Measurements from ENCODE around the gene HSPB8.

Gene HSPB8

DNA sequence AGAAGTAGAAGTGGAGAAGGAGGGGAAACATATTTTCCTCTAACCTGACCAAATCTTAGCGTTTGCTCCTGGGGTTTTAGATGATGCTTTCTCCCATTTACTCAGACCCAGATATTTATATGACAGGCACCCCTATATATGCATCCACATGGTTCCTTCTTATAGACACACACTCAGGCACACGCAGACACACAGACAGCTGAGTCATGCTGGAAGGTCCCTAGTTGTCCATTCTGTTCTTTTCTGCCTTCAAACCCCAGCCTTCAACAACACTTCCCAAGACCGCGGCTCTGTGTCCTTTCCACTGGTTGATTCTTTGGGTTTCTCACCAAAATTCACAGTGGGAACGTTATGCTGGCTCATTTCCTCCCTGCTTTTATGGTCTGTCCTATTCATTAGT is 52.1 kb downstream of the HSPB8 start:
- TF ChIP-seq CTCF (IDR thresholded peaks at IDR 0.05) = no peak
- no peak for DNase-seq (ENCODE audit: low spot score)
- Histone ChIP-seq H3K4me3 (no peak overlapping the region), H3K27ac (no peak overlapping the region)

GRCh38 chr12:119231774-119232173 is 53.0 kb downstream of the HSPB8 start:
- no peak overlapping the region for H3K4me3 ChIP-seq
- no peak for TF ChIP-seq CTCF (IDR thresholded peaks at IDR 0.05)
- DNase-seq (ENCODE audit: low spot score) = no peak
- no peak overlapping the region for H3K27ac ChIP-seq

- H3K27ac ChIP-seq = no peak overlapping the region
- no peak for TF ChIP-seq CTCF (IDR thresholded peaks at IDR 0.05)
- DNase-seq (ENCODE audit: low spot score) = no peak
- no peak overlapping the region for H3K4me3 ChIP-seq
These were observed 56.5 kb downstream of the HSPB8 start for GRCh38 chr12:119235197-119235751.

DNA sequence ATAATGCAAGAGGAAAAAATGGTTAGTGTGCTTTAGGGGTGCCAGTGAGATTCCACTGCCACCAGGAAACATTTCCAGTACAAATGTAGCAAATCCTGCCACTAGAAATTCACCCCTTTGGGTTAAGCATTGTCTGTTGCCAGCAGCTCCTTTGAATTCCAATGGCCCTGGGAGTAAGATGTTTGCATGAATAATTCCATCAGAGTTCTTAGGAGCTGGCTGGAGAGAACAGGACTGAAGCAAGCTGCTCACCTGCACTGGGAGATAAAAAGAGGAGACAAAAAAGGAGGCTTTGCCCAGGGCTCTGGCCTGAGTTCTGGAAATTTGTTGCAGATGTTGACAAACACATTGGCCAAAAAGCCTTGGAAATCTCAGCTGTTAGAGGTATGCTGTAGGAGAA is 57.6 kb downstream of the HSPB8 start:
- no peak overlapping the region for H3K4me3 ChIP-seq
- no peak for DNase-seq (ENCODE audit: low spot score)
- no peak for TF ChIP-seq CTCF (IDR thresholded peaks at IDR 0.05)
- H3K27ac ChIP-seq = no peak overlapping the region

- TF ChIP-seq CTCF (IDR thresholded peaks at IDR 0.05) = no peak
- DNase-seq (ENCODE audit: low spot score) = no peak
- no peak overlapping the region for H3K4me3 ChIP-seq
- H3K27ac ChIP-seq = peak overlapping the region in 1 of 2 donors; percentile 31
These were observed 60.3 kb downstream of the HSPB8 start for GRCh38 chr12:119239040-119239439.

GRCh38 chr12:119241049-119241448 is 62.3 kb downstream of the HSPB8 start:
- DNase-seq (ENCODE audit: low spot score) = no peak
- Histone ChIP-seq H3K4me3 (no peak overlapping the region), H3K27ac (no peak overlapping the region)
- no peak for TF ChIP-seq CTCF (IDR thresholded peaks at IDR 0.05)

DNA sequence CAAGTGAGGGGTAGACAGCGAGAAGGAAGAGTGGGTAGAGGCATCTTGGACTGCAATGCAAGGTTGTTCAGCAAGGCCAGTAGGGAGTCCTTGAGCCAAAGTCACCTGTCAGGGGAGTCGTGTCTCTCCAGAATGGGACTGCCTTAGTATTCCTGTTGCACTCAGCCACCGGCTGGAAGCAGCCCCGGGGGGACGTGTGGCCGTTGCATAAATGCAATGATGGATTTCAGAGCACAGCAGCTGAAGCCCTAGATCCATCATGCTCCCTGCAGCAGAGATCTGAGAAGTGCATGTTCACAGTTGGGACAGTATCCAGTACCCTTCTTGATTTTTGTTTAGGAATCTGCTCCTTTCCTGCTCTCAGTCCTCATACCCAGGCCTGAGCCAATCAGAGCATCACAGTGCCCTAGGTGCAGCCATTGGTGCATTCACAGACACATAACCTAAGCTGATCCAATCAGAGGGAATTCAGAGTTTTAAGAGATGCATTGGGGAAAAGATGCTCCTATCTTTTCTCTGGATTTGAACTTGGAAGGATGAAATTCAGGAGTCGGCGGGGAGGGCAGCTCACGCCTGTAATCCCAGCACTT is 62.9 kb downstream of the HSPB8 start:
- H3K27ac ChIP-seq = no peak overlapping the region
- H3K4me3 ChIP-seq = no peak overlapping the region
- no peak for DNase-seq (ENCODE audit: low spot score)
- no peak for TF ChIP-seq CTCF (IDR thresholded peaks at IDR 0.05)
